ENCODE data around the gene GRIP1. TPM values are rescaled to one million over a fixed set of nuclear protein-coding genes. Genes with fewer than 3 reads are reported as not detected.

GRIP1 gene
- total and polyA plus RNA-seq, 2 of the 4 experiments (the other 2 are of a cell fraction) = under 0.01 to 0.07 TPM

GRCh38 chr12:66320996-66321395 lies 357.9 kb downstream of the GRIP1 start:
- DNase-seq = peak; percentile 16
- no peaks in the 10 kb centered on the region for H4K20me1 ChIP-seq (ENCODE audit: insufficient read depth, low read length)
- H3K4me1 ChIP-seq (ENCODE audit: control insufficient read depth, insufficient read depth, low read length) = no peaks in the 10 kb centered on the region
- no peak overlapping the region for H3K4me3 ChIP-seq (ENCODE audit: insufficient read depth, low read depth, low read length)
- H4K5ac ChIP-seq (ENCODE audit: low read depth, low read length) = no peak overlapping the region
- H2AK5ac ChIP-seq (ENCODE audit: low read depth, low read length) = no peak overlapping the region
- H3K4me2 ChIP-seq (ENCODE audit: low read depth, low read length) = no peak overlapping the region
- TF ChIP-seq RCOR1 (IDR thresholded peaks at IDR 0.05; ENCODE audit: insufficient replicate concordance, low read length) = no peak
- no peak for TF ChIP-seq MAZ (IDR thresholded peaks at IDR 0.05; ENCODE audit: borderline replicate concordance, low read depth, low read length)
- no peak for TF ChIP-seq RFX5 (IDR thresholded peaks at IDR 0.05; ENCODE audit: low read depth, low read length)
- no peak for TF ChIP-seq SMC3 (IDR thresholded peaks at IDR 0.05; ENCODE audit: low read depth, low read length)
- no peak for TF ChIP-seq MXI1 (IDR thresholded peaks at IDR 0.05; ENCODE audit: borderline replicate concordance, low read depth, low read length)
- no peak for TF ChIP-seq MAFK (IDR thresholded peaks at IDR 0.05; ENCODE audit: low read depth, low read length)
- no peak for TF ChIP-seq BHLHE40 (IDR thresholded peaks at IDR 0.05; ENCODE audit: low read depth, low read length)
- TF ChIP-seq POLR2A (IDR thresholded peaks at IDR 0.05; ENCODE audit: low read depth, low read length) = no peak
- TF ChIP-seq USF2 (IDR thresholded peaks at IDR 0.05; ENCODE audit: low read depth, low read length) = no peak
- no peak for TF ChIP-seq CHD1 (IDR thresholded peaks at IDR 0.05; ENCODE audit: low read depth, low read length)
- no peak for TF ChIP-seq CTCF (conservative IDR thresholded peaks at IDR 0.05; ENCODE audit: low read depth, low read length)
- no peaks in the 10 kb centered on the region for H3K79me1 ChIP-seq (ENCODE audit: low read depth in 1 of 2, low read length in 2 of 2)
- no peak overlapping the region for H3K56ac ChIP-seq (ENCODE audit: extremely low read depth, insufficient read depth, low read length)
- no peak overlapping the region for H2BK120ac ChIP-seq (ENCODE audit: low read depth, low read length)
- intact Hi-C loops (cut with micrococcal nuclease) (no loop called here), dilution Hi-C loops (cut with HindIII; ENCODE audit: low sequenced_read_pairs, unreplicated experiment) (no loop called here), in situ Hi-C loops (cut with MboI; ENCODE audit: low sequenced_read_pairs) (no loop called here)
- H3K14ac ChIP-seq (replicated peaks; ENCODE audit: low read depth, low read length) = no peak overlapping the region
- H2AFZ ChIP-seq (replicated peaks; ENCODE audit: low read length, poor library complexity) = no peak overlapping the region
- H3K36me3 ChIP-seq (ENCODE audit: control insufficient read depth, insufficient read depth, low read length) = peaks cover 2% of the 10 kb centered on the region; the same call in 1 of the 2 replicates
- WGBS, 2 experiments (ENCODE audit: extremely low coverage in 2 of 2, insufficient read length in 1 of 2) = no CpG with 5 or more reads among the region's 3 CpGs
- no peak overlapping the region for H2BK5ac ChIP-seq (ENCODE audit: low read depth, low read length, poor library complexity, severe bottlenecking)
- H4K8ac ChIP-seq (ENCODE audit: low read depth in 2 of 2, low read length in 2 of 2) = no peak overlapping the region
- no peak overlapping the region for H2BK20ac ChIP-seq (ENCODE audit: low read depth, low read length)
- no peaks in the 10 kb centered on the region; the same call in 1 of the 2 replicates for H3K9me1 ChIP-seq (ENCODE audit: insufficient read depth, low read length)
- no peak for ATAC-seq (ENCODE audit: low read depth)
- H3K27ac ChIP-seq (ENCODE audit: insufficient read depth, low read length) = no peak overlapping the region
- POLR2A ChIA-PET (ENCODE audit: unreplicated experiment) = no interaction called here
- no peak overlapping the region for H2BK15ac ChIP-seq (ENCODE audit: low read depth, low read length)
- CTCF ChIA-PET = interaction anchor here (0.6 to 0.9 kb wide), 2 partner anchors 9 to 145 kb away, joined by 3 to 6 read pairs; no protein-coding TSS in a partner anchor
- no peak overlapping the region for H2AK9ac ChIP-seq (replicated peaks; ENCODE audit: low read depth, low read length, poor library complexity)
- no peaks in the 10 kb centered on the region for H3K27me3 ChIP-seq (ENCODE audit: control insufficient read depth, insufficient read depth, low read length)
- H3K9ac ChIP-seq (ENCODE audit: low read depth, low read length) = no peak overlapping the region
- no peak overlapping the region for H3K18ac ChIP-seq (ENCODE audit: low read depth, low read length)
- no peak overlapping the region for H3K23ac ChIP-seq (ENCODE audit: low read depth, low read length)
- H4K91ac ChIP-seq (ENCODE audit: insufficient read depth, low read depth, low read length) = no peak overlapping the region
- BruUV-seq (replicated peaks) = no TSS peak
- H3K9me3 ChIP-seq (ENCODE audit: control insufficient read depth, insufficient read depth, low read length) = no peaks in the 10 kb centered on the region
- H3K4ac ChIP-seq (ENCODE audit: low read depth, low read length) = no peak overlapping the region
